ENCODE results near the gene BCL7C. TPM values are rescaled to one million over a fixed set of nuclear protein-coding genes. Genes with fewer than 3 reads are reported as not detected.
A peak's percentile ranks its signal among the peaks of the same experiment; 100 is the strongest.

Gene BCL7C
- total RNA-seq, 1 donor from 2014 or later: 30.5 TPM

DNA sequence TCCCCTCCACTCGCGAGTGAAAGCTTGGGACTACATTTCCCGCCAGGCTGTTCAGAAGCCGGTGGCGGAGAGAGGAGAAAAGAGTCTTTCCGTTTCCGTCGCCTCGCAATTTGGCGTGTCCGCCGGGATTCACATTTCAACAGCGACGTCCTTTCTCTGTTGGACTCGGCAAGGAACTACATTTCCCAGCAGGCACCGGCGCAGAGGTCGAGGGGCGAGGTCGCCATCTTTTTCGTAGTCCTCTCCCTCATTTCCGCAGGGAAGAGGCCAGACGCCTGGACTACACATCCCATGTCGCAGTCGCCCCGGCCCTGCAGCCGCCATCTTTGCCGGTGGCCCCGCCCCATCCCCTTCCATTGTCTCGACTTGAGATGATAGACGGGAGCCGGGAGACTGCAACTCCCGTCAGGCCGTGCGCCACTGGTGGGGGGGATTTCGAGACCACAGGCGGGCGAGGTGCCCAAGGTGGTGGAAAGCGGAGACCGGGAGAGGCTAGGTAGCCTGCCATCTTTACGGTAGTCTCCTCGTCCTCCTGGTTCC lies 28.6 kb upstream of the BCL7C start:
- peak; percentile 86 for ATAC-seq

- peak; percentile 32 for ATAC-seq
These were observed 28.0 kb upstream of the BCL7C start for GRCh38 chr16:30921748-30922419.

DNA sequence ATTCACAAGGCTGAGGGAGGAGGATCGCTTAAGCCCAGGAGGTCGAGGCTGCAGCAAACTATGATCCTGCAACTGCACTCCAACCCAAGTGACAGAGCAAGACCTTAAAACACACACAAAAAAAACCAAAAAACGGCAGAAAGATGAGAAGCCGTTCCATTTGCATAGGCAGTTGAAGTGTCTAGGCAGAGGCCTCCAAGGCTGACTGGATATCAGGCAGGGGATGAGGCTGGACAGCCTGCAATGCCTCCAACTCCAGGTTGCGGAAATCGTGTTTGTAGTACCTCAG lies 27.5 kb upstream of the BCL7C start:
- ATAC-seq: no peak

DNA sequence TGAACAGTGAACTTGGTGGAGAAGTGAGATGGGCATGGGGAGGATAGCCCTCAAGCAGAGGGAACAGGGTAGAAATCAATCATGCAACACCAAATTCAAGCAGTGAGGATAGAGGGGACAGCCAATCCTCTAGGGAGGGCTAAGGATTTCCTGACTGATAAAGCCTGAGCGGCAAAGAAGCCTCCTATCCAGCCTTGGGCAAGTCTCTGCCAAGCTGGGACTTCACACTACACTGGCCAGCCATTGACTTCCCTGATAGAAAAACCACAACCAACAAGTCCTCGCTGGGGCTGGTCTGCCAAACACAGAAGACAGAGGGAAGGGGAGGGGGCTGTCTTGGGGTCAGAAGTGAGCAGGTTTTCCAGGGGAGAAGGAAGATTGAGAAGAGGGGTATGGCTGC lies 27.0 kb upstream of the BCL7C start:
- no peak for ATAC-seq

- no peak for ATAC-seq
These were observed 24.7 kb upstream of the BCL7C start for GRCh38 chr16:30918614-30919013.

- ATAC-seq: no peak
These were observed 21.0 kb upstream of the BCL7C start for GRCh38 chr16:30914830-30915229.

GRCh38 chr16:30912794-30913412 lies 19.0 kb upstream of the BCL7C start:
- no peak for ATAC-seq

GRCh38 chr16:30910427-30911029 lies 16.7 kb upstream of the BCL7C start:
- peak; percentile 96 for ATAC-seq

DNA sequence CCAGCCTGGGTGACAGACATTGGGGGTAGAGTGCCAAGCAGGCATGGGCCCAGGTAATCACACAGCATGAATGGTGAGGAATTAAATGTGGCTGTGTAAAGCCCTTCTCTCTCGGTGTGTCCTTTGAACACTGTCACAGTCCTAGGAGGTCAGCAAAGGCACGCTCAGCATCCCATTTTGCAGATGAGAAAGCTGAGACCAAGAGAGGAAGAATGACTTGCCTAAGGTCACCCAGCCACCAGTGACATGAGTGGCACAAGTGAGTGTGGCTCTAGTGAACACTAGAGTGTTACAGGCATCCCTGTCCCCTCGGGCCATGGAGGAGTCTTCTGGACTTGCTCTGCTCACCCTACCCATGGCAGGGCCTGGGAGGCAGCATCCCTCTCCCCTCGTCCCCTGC lies 13.2 kb upstream of the BCL7C start:
- ATAC-seq: no peak

DNA sequence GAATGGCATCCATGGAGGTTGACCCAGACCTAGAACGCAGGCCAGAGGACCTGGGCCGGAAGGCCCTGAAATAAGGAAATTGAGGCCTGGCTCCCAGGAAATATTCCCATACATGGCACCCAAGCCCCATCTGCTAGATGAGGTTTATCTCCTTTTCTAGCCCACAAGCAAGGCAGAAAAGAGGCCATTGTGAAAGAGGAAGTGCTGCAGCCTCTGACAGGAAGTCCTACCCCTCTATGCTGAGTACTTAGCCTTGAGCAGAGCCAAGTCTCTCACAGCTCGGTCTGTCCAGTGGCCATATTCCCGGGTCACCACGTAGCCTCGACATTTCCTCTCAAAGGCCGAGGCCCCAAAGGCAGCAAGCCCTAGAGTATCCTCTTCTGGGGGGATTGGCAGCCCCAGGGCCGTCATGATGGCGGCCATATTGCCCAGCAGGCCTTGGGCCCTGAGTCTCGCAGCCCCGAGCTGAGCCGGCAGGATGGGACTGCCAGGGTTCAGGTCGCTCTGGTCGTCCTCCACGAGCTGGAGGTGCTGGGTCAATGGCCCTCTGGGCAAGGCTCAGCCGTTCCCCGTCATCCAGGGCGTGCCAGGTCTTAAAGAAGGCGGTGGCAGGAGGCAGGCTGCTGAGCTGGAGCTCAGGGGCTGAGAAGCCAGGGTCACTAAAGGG lies 10.4 kb upstream of the BCL7C start:
- ATAC-seq: peak; percentile 14

- ATAC-seq: peak; percentile 15
These were observed 9.7 kb upstream of the BCL7C start for GRCh38 chr16:30903596-30903995.

- peak; percentile 17 for ATAC-seq
These were observed 9.1 kb upstream of the BCL7C start for GRCh38 chr16:30903002-30903401.

- peak; percentile 70 for ATAC-seq
These were observed 8.4 kb upstream of the BCL7C start for GRCh38 chr16:30902029-30902972.

GRCh38 chr16:30901201-30902028 lies 7.5 kb upstream of the BCL7C start:
- no peak for ATAC-seq

- ATAC-seq: no peak
These were observed 6.7 kb upstream of the BCL7C start for GRCh38 chr16:30900588-30900987.

- ATAC-seq: no peak
These were observed 5.9 kb upstream of the BCL7C start for GRCh38 chr16:30899794-30900193.

DNA sequence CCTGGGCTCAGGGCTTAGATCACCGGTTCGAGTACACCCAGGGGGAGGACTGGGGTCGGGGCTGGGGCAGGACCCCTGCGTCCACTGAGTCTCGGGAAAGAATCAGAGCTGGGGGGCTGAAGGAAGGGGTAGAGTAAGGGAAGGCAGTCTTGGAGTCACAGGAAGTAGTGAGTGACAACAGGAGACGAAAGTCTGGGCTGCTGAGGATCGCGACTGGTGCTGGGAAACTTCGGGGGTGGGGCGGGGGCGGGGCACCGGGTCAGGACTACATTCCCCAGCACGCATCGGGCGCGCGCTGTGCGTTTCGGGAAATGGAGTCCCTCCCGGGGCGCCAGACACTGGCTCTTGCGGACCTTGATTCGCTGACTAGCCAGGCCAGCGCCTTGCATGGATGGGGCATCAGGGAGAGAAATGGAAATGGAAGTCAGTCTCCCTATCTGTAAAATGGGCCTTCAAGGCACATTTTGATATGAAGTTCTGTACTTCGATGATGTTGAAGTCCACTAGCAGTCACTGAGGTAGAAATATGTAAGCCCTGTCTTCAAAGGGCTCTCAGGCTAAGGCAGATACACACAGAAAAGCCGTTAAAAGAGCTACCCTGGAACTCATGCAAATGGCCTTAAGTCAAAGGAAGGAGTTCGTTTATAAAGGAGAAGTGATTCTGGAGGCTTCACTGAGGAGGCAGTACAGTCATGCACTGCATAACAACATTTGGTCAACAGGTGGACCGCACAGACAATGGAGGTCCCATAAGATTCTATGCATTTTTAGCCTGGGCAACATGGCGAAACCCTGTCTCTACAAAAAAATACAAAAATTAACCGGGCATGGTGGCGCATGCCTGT lies 3.2 kb upstream of the BCL7C start:
- ATAC-seq: peak; percentile 57

- peak; percentile 38 for ATAC-seq
These were observed 2.5 kb upstream of the BCL7C start, which contains the start of gene CTF1 for GRCh38 chr16:30896261-30896888. Gene CTF1, plus strand, starts transcription at chr16:30896614. Its CDS starts 30 bp downstream, at chr16:30896644.

- no peak for ATAC-seq
These were observed 1.9 kb upstream of the BCL7C start for GRCh38 chr16:30895627-30896260.
